Fibroblast of pulmonary artery (primary cell): ENCODE data around the gene NRG2.

Experiments used
- DNase-seq: peaks from one replicate; pipeline ENCODE4 v3.0.0-alpha.2; 2010; ENCODE audit warnings: low read depth
- H3K4me3 ChIP-seq: replicated peaks from 2 replicates; pipeline ENCODE4 v1.5.1; 2011; ENCODE audit warnings: low read depth, mild to moderate bottlenecking, control low read depth, low read length, moderate library complexity
- TF ChIP-seq, protein P1 (sequence below): IDR thresholded peaks from 2 replicates; pipeline ENCODE4 v1.5.1; 2011; ENCODE audit warnings: mild to moderate bottlenecking, control low read depth, low read length, inconsistent platforms; ENCODE audit errors: missing control alignments

NRG2 gene

DNA sequence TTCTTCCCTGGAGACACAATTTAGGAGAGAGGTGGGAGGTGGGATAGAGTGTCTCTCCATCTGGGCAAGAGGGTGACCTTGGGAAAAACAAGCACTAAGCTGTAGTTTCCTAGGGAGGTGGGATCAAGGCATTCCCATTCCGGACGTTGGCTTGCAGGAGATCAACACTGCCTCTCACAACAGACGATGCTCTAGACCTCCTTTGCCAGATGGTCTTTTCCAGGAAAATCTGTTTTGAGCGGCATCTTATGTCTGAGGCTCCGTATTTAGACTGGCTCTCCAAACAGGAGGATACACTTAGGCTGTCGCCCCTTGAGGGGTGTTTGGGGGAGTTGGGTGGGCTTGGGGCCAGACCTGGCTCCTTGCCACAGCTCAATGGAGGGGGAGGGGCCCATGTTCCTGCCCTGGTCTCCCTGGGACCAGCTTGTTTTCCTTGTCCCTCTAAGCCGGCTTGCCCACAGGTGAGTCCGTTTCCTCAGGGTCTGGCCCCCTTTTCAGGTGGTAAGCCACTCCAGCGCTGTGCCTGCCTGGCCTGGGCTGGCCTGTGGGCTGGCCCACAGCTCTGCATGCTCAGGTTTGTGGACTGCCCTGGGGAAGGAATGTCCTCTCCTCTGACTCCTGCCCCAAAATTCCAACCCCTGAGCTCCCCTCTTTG is 245.1 kb downstream of the NRG2 start:
- no peak for DNase-seq
- no peak overlapping the region for H3K4me3 ChIP-seq
- TF ChIP-seq, protein P1, sequence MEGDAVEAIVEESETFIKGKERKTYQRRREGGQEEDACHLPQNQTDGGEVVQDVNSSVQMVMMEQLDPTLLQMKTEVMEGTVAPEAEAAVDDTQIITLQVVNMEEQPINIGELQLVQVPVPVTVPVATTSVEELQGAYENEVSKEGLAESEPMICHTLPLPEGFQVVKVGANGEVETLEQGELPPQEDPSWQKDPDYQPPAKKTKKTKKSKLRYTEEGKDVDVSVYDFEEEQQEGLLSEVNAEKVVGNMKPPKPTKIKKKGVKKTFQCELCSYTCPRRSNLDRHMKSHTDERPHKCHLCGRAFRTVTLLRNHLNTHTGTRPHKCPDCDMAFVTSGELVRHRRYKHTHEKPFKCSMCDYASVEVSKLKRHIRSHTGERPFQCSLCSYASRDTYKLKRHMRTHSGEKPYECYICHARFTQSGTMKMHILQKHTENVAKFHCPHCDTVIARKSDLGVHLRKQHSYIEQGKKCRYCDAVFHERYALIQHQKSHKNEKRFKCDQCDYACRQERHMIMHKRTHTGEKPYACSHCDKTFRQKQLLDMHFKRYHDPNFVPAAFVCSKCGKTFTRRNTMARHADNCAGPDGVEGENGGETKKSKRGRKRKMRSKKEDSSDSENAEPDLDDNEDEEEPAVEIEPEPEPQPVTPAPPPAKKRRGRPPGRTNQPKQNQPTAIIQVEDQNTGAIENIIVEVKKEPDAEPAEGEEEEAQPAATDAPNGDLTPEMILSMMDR: no peak

DNA sequence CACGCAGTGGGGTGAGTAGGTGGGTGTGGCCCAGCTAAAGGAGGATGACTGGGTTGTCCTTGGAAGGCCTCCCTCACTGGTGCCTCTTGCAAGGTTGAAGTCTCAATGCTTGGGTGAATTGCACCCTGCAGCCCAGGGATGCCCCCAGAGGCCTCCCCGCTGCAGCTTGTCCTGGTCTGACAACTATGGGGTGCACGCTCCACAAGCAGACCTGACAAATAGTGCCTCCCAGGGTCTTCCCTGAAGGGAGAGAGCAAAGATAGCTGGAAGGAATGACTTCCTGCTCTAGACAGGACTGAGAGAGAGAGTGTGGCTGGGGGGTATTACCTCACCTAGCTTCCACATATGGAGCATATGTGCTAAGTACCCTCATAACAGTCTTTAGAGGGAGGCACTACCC is 245.8 kb downstream of the NRG2 start:
- DNase-seq: no peak
- H3K4me3 ChIP-seq: no peak overlapping the region
- TF ChIP-seq, protein P1: no peak
